ENCODE data around the gene INPP4B.

Gene INPP4B

DNA sequence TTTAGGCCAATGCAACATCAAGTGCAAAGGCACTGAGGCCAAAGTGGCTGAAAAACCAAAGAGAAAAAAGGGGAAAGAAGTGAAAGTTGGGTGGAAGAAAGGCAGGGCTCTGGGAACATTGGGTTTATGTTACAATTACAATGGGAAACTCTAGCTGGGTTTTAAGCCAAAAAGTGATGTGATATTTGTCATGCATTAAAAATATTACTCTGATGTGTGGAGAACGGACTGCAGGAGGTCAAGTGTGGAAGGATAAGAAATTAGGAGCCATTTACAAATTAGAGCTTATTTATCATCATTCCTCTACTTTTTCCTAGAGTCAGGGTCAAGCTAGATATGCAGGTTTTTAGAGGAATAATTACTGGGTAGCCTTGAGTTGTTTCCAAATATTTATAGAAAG is 516.8 kb downstream of the INPP4B start:
- no peak for DNase-seq

DNA sequence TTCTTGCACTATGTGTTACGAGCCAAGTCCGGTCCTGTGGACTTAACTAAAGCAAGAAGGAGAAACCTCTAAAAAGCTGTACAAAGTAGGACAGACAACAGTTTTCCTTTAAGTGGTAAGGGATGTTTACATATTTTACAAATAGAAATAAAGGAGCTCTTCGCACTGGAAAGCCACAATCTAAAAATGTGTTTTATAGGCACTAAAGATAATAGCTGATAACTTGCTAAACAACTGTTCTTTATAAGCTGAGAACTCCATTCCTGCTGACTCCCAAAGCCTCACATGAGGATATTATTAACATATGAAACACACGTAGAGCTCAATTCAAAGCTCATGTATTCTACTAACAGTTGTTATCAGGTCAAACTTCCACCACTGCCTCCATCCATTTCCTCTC is 519.9 kb downstream of the INPP4B start:
- DNase-seq = no peak

- no peak for DNase-seq
Measured at GRCh38 chr4:142324572-142324971, 521.5 kb downstream of the INPP4B start.

DNA sequence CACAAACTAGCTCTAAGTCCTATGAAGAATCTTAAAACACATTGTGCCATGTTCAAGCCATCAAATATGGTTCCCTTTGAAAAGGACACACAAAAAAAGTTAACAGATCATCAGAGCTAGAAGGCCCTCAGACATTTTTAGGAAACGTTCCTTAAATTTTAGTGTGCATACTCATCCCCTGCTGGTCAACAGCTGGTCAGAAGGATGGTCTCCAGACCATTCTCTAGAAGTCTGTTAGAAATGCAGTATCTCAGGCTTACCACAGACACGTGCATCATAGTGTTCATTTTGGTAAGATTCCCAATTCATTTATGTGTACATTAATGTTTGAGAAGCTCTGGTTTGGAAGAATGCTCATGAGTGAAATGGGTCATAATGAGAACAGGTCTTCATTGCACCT is 523.1 kb downstream of the INPP4B start:
- no peak for DNase-seq

DNA sequence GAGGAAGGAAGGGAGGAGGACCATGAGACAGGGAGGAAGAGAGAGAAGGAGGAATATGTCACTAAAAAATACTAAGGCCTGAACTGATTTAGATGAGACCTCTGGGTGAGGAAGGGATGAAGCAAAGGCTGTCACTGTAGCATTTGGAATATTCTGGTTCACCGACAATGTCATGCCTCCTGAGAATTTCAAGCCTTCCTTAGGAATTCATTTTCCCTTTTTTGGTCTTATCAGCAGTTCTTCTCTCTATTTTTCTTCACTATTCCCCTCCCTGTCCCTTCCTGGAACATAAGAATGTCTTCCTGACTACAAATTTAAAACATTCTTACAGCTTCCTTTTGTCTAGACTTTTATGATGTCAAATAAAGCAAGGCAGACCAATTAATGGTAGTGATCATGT is 527.8 kb downstream of the INPP4B start:
- no peak for DNase-seq

GRCh38 chr4:142316913-142317312 is 529.2 kb downstream of the INPP4B start:
- no peak for DNase-seq

GRCh38 chr4:142316025-142316424 is 530.1 kb downstream of the INPP4B start:
- no peak for DNase-seq

DNA sequence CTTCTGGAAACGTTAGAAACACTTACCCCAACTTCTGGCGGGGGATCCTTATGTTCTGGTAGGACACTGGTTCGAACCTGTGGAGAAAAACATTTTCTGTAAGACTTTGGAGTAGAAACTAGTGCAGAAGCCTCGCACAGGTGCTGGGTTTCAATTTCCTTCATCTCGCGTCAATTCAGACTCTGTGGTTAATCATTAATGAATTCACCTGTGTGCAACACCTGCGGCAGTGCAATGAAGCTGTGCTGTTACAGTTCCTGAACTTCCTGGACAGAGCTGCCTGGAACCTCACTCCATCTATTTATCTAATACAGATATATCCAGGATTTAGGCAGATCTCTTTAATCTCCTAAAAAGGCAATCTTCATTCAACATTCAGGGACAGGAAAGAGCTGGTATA is 531.4 kb downstream of the INPP4B start:
- DNase-seq = no peak

DNA sequence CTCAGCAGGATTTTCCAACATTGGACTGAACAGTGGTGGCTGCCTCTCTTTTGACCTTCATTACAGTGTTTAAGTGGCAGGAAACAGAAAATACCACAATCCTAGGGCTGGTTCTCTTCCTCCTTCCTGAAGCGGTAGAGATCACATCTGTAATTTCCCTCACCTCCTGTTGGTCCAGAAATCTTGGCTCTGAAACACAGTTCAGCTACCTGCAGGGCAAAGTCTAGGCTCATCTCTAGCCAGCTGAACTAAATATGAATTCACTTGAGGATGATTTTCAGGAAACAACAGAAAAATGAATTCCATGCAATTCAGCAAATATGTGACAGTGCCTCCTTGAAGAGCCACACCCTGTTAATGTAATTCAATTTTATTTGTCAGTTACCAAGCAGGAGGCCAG is 531.9 kb downstream of the INPP4B start:
- DNase-seq = no peak

- no peak for DNase-seq
Measured at GRCh38 chr4:142312391-142312790, 533.7 kb downstream of the INPP4B start.

DNA sequence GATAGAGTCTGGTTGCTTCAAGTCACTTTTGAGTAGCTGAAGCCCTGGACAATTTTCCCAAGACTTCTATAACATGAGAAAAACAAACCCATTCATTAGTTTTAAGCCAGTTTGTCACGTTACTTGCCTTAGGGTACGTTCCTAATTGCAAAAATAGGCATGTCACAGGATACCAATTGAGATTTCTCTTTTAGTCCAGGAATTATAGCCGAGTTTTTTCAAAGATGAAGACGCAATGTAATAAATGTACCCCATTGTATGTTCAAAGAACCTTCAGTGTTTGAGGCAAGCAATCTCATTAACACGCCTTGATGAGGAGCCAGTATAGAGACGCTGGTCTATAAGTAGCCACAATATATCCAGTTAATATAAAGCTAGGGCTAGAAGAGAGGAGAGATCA is 534.2 kb downstream of the INPP4B start:
- no peak for DNase-seq

GRCh38 chr4:142309772-142310171 is 536.3 kb downstream of the INPP4B start:
- no peak for DNase-seq

- no peak for DNase-seq
Measured at GRCh38 chr4:142307857-142308256, 538.2 kb downstream of the INPP4B start.

DNA sequence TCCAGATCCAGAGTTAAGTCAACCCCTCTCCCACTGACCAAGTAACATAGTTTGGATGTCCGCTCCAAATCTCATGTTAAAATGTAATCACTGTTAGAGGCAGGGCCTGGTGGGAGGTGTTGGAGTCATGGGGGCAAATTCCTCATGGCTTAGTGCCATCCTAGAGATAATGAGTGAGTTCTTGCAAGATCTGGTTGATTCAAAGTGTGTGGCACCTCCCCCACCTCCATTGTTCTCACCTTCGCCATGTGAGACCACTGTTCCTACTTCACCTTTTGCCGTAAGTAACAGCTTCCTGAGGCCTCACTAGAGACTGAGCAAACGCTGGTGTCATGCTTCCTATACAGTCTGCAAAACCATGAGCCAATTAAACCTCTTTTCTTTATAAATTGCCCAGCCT is 548.8 kb downstream of the INPP4B start:
- DNase-seq = no peak

DNA sequence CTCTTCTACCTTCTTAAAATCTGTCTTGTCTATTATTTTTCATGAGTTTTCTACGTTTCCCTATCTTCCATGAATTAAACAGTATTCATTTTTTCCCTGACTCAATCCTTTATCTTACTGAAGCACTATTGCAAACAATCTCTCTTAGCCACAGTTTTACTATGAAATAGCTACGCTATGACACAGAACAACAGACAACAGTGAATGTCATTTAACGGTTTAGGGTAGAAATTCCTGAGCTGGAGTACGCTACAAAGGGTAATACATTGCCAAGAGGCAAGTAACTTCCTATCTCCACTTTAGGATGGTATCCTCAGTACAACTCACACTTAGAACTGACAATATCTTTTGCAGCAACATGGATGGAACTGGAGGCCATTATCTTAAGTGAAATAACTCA is 552.6 kb downstream of the INPP4B start:
- DNase-seq = no peak

- no peak for DNase-seq
Measured at GRCh38 chr4:142292231-142292630, 553.9 kb downstream of the INPP4B start.

DNA sequence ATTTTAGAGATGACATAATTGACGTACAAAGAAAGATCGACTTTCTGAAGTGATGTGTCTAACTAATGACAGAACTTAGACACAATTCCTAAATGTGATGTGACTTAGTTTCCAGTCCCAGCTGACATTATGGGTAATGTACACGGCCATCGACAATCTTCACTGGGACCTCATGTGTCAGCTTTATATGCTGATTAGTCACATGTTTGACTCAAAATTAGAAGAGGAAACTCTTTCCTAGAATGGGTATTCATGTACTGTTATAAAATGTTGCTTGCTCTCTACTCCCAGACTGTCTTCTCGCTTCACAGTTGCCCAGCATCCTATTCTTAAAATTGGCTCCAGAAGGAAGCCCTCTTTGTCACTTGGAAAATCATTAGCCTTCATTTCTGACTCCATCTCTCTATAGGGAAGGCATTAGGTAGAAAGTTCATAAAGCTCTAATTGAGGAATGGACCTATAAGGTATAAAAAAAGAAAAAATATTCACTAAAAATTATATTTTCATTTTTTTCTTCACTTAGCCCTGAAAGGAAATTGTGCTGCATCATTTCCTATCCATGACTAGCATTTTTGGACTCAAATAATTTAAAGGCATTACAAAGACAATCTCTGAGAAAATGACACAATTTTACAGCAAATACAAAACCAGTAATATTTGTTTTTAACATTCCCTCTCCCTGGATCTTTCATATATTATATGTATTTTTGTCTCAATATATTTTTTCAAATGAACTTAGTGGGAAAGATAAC is 554.6 kb downstream of the INPP4B start:
- no peak for DNase-seq

DNA sequence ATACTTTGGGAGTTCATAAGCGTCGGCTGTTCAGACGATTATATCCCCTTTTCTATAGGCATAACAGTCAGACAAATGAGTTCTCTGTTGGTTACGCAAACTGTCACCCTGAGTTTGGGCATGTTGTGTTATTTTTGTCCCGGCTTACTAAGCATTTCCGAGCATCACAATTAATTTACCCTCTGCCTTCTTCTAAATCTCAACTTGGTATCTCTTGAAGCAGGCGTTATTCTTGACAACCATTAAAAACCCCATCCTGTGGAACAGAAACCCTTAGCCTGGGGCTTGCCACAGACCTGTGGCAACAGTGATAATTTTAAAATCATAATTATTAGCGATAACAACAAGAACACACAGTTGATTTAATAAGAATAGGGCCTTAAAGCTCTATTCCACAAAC is 558.7 kb downstream of the INPP4B start:
- no peak for DNase-seq

DNA sequence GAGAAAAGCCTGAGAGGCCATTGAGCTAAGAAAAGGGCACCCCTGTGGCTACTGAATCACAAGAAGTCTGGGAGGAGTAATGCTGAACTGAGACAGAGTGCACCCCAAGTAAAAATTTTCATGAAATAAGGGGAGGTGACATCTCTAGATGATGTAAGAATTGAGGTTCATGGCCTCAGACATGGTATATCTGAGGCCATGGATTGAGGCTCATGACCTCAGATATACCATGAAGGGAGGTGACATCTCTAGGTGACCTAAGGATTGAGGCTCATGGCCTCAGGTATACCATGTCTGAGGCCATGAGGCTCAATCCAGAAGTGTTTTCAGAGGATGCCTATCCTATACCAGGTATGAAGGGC is 560.9 kb downstream of the INPP4B start:
- no peak for DNase-seq

- no peak for DNase-seq
Measured at GRCh38 chr4:142284402-142285221, 561.5 kb downstream of the INPP4B start.

DNA sequence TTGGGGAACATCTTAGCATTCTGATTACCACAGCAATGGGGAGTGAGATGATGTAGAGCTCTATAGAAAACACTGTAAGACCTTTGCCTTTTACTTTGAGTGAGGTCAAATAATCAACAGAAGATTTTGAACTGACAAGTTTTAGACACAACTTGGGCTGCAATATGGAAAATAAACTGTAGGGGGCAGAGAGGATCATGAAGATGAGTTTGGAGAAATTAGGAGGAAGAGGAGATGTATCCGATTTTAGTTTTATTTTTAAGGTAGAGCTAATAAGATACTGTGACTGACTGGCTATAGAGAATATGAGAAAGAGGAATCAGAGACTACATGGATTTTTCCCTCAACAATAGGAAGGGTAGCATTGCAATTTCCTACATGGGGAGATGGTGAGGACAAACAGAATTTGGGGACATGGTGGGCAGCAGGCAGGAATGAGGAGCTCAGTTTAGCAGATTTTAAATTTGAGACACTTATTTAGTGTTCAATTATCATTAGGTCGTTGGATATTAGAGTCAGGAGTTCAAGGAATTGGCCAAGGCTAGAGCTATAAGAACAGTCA is 563.1 kb downstream of the INPP4B start:
- no peak for DNase-seq

GRCh38 chr4:142281999-142282398 is 564.1 kb downstream of the INPP4B start:
- DNase-seq = no peak

DNA sequence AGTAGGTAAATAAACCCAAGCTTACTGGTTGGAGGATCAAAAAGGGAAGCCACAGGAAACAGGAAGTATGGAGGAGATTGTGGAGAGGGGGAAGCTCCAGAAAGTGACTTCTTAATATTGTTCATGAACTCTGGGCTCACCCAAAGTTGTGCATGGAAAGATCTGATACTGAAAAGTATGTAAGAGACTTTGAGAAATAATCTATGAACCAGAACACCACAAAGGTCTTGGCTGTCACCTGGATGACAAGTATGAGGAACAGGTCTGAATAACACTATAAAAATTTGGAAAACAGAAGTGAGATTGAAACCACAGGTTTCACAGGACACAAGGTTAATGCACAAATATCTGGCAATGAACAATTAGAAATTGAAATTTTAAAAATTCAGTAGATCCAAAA is 567.4 kb downstream of the INPP4B start:
- DNase-seq = no peak

DNA sequence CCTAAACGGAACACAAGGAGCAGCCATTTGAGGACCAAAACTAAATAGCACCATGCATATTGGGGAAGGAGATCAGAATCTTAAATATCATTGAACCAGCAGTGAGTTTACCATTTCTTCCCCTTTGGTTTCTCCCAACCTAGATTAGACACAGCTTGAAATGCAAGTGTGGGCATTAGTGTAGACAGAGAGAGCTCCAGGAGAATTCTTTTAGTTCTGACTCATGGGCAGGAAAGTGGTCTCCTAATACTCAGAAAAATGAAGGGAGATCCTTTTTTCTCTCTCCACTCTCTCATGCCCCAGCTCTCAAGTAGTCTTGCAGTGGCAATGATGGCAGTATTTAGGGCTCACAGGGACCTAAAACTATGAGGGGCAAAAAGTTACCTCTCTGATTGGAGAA is 567.9 kb downstream of the INPP4B start:
- DNase-seq = no peak
